ENCODE measurements around the gene MRPS31.
"Not testable (repeated sequence)": the region's sequence is repeated elsewhere in the genome, so short reads cannot be mapped to it uniquely, and the experiment has no call there.

MRPS31 gene

GRCh38 chr13:40758811-40759210 lies 12.2 kb downstream of the MRPS31 start:
- no peak for DNase-seq (ENCODE audit: low read depth)

GRCh38 chr13:40756042-40756441 lies 14.9 kb downstream of the MRPS31 start:
- no peak for DNase-seq (ENCODE audit: low read depth)

- DNase-seq (ENCODE audit: low read depth) = no peak
These were observed 15.8 kb downstream of the MRPS31 start for GRCh38 chr13:40755082-40755700.

GRCh38 chr13:40749327-40749726 lies 21.7 kb downstream of the MRPS31 start:
- no peak for DNase-seq (ENCODE audit: low read depth)

- DNase-seq (ENCODE audit: low read depth) = not testable (repeated sequence)
These were observed 35.8 kb downstream of the MRPS31 start for GRCh38 chr13:40735232-40735548.

GRCh38 chr13:40734536-40735231 lies 36.3 kb downstream of the MRPS31 start:
- DNase-seq (ENCODE audit: low read depth) = not testable (repeated sequence)

- no peak for DNase-seq (ENCODE audit: low read depth)
These were observed 38.3 kb downstream of the MRPS31 start for GRCh38 chr13:40732658-40733057.

GRCh38 chr13:40728595-40728994 lies 42.4 kb downstream of the MRPS31 start:
- no peak for DNase-seq (ENCODE audit: low read depth)

- DNase-seq (ENCODE audit: low read depth) = not testable (repeated sequence)
These were observed 56.6 kb downstream of the MRPS31 start for GRCh38 chr13:40714433-40714832.

- no peak for DNase-seq (ENCODE audit: low read depth)
These were observed 64.6 kb downstream of the MRPS31 start for GRCh38 chr13:40706439-40706838.

GRCh38 chr13:40697711-40698110 lies 73.3 kb downstream of the MRPS31 start:
- no peak for DNase-seq (ENCODE audit: low read depth)

GRCh38 chr13:40694426-40694825 lies 76.6 kb downstream of the MRPS31 start:
- no peak for DNase-seq (ENCODE audit: low read depth)

- no peak for DNase-seq (ENCODE audit: low read depth)
These were observed 78.0 kb downstream of the MRPS31 start for GRCh38 chr13:40692946-40693345.

GRCh38 chr13:40688781-40689180 lies 82.2 kb downstream of the MRPS31 start:
- no peak for DNase-seq (ENCODE audit: low read depth)

- DNase-seq (ENCODE audit: low read depth) = no peak
These were observed 88.3 kb downstream of the MRPS31 start for GRCh38 chr13:40682449-40683240.

- no peak for DNase-seq (ENCODE audit: low read depth)
These were observed 89.4 kb downstream of the MRPS31 start for GRCh38 chr13:40681341-40682146.

GRCh38 chr13:40680659-40681323 lies 90.2 kb downstream of the MRPS31 start:
- DNase-seq (ENCODE audit: low read depth) = no peak

GRCh38 chr13:40679480-40679985 lies 91.5 kb downstream of the MRPS31 start:
- no peak for DNase-seq (ENCODE audit: low read depth)
